GM19468 (cell line): Measurements from ENCODE around the gene KANSL1.

Experiments
- ATAC-seq: cut with Tn5 transposase; IDR thresholded peaks from one replicate; pipeline ENCODE4 v1.9.1; 2021; ENCODE audit warnings: mild to moderate bottlenecking, moderate library complexity, moderate number of reproducible peaks; ENCODE audit not compliant: unreplicated experiment; ENCODE audit errors: extremely low read depth

KANSL1 gene

GRCh38 chr17:45992175-45992574 lies 201.1 kb downstream of the KANSL1 start:
- no peak for ATAC-seq

GRCh38 chr17:45991341-45991740 lies 201.9 kb downstream of the KANSL1 start:
- no peak for ATAC-seq

- ATAC-seq: no peak
Measured at GRCh38 chr17:45990886-45991285, 202.3 kb downstream of the KANSL1 start.

GRCh38 chr17:45989759-45990158 lies 203.5 kb downstream of the KANSL1 start:
- ATAC-seq: no peak

- ATAC-seq: no peak
Measured at GRCh38 chr17:45987706-45988105, 205.5 kb downstream of the KANSL1 start.

- no peak for ATAC-seq
Measured at GRCh38 chr17:45986056-45986455, 207.2 kb downstream of the KANSL1 start.

- no peak for ATAC-seq
Measured at GRCh38 chr17:45985447-45985846, 207.8 kb downstream of the KANSL1 start.

GRCh38 chr17:45984368-45984767 lies 208.9 kb downstream of the KANSL1 start:
- no peak for ATAC-seq

- ATAC-seq: no peak
Measured at GRCh38 chr17:45983614-45984310, 209.5 kb downstream of the KANSL1 start.

- no peak for ATAC-seq
Measured at GRCh38 chr17:45982791-45983613, 210.2 kb downstream of the KANSL1 start.

GRCh38 chr17:45981306-45981705 lies 211.9 kb downstream of the KANSL1 start:
- no peak for ATAC-seq

- ATAC-seq: no peak
Measured at GRCh38 chr17:45980855-45981254, 212.4 kb downstream of the KANSL1 start.
